Transverse colon (tissue), 4 donors: ENCODE measurements around the gene NHLH2. TPM values are rescaled to one million over a fixed set of nuclear protein-coding genes. Genes with fewer than 3 reads are reported as not detected.

Experiments used
- DNase-seq: peaks from one replicate; pipeline ENCODE4 v3.0.0-alpha.2; 2019
- H3K27ac ChIP-seq, 4 donors: fragments of 200-600 bp; sonication (generic); 2 replicates each; pipeline ENCODE4 v1.5.1; 2016 to 2018; ENCODE audit warnings: inconsistent platforms in 4 of 4
- H3K27me3 ChIP-seq: fragments of 200-600 bp; sonication (generic); 2 replicates; pipeline ENCODE4 v1.5.1; 2017; ENCODE audit warnings: inconsistent platforms
- H3K36me3 ChIP-seq, 4 donors: fragments of 200-600 bp; sonication (generic); 2 replicates each; pipeline ENCODE4 v1.5.1; 2017 to 2019; ENCODE audit warnings: inconsistent platforms in 4 of 4
- H3K4me1 ChIP-seq, 4 donors: fragments of 200-600 bp; sonication (generic); 2 replicates each; pipeline ENCODE4 v1.5.1; 2017 to 2020; ENCODE audit warnings: inconsistent platforms in 4 of 4
- H3K4me3 ChIP-seq, 4 donors: fragments of 200-600 bp; sonication (generic); 1 replicate in 1 of 4; 2 replicates in 3 of 4; pipeline versions ENCODE4 v1.5.1 to v1.6.1; 2017 to 2019; ENCODE audit warnings: inconsistent platforms in 4 of 4
- H3K9me3 ChIP-seq, 2 donors: fragments of 200-600 bp; sonication (generic); 2 replicates each; pipeline ENCODE4 v1.5.1; 2017 to 2019; ENCODE audit warnings: inconsistent platforms in 2 of 2
- EP300 ChIP-seq: sonication (generic); formaldehyde crosslinking; IDR thresholded peaks from one replicate; pipeline ENCODE4 v1.6.1; 2017; ENCODE audit warnings: antibody characterized with exemption, low read depth
- POLR2A ChIP-seq: fragments of 450-650 bp; IDR thresholded peaks from one replicate; pipeline ENCODE4 v1.6.1; 2016; ENCODE audit warnings: antibody characterized with exemption, mild to moderate bottlenecking, moderate library complexity
- POLR2AphosphoS5 ChIP-seq, 3 donors: sonication (generic); formaldehyde crosslinking; IDR thresholded peaks; one replicate each; pipeline ENCODE4 v1.6.1; 2016; ENCODE audit warnings: antibody characterized with exemption in 3 of 3
- WGBS, 2 donors: methylation state at CpG; one replicate each; pipeline ENCODE4 v1.1.5; 2018; ENCODE audit warnings: low coverage in 1 of 2; 5-methylcytosine and 5-hydroxymethylcytosine counted together
- in situ Hi-C, 4 donors: fragments of 200-750 bp; cut with MboI; loops; one replicate each; pipeline versions ENCODE4 v1.15.0 to v1.15.1; 2017; ENCODE audit warnings: low sequenced_read_pairs in 3 of 4, low pct_ligation_motif_present in 1 of 4, low pct_unique_long_range_greater_than_20kb in 1 of 4
- intact Hi-C: fragments of 100-400 bp; cut with DNase I; formaldehyde crosslinking; loops from one replicate; pipeline ENCODE4 v1.15.1; 2023; ENCODE audit warnings: low total_unique reads
- total RNA-seq, 4 donors: library from RNA; depleted of rRNA; stranded (reverse); fragments of >200 nt; gene quantifications; one replicate each; pipeline ENCODE4 v1.1.0, GENCODE V29; 2016
- TF ChIP-seq, protein P1 (sequence below), 5 experiments: fragments of 200-600 bp in 3 of 5; fragments of 450-650 bp in 2 of 5; sonication (generic) in 3 of 5; IDR thresholded peaks; 1 replicate in 2 of 5; 2 replicates in 3 of 5; pipeline ENCODE4 v1.5.1; 2016 to 2017; ENCODE audit warnings: antibody characterized with exemption in 5 of 5, inconsistent platforms in 3 of 5, mild to moderate bottlenecking in 2 of 5, moderate library complexity in 1 of 5

The NHLH2 gene
- total RNA-seq, 4 donors from 2014 or later = not detected

DNA sequence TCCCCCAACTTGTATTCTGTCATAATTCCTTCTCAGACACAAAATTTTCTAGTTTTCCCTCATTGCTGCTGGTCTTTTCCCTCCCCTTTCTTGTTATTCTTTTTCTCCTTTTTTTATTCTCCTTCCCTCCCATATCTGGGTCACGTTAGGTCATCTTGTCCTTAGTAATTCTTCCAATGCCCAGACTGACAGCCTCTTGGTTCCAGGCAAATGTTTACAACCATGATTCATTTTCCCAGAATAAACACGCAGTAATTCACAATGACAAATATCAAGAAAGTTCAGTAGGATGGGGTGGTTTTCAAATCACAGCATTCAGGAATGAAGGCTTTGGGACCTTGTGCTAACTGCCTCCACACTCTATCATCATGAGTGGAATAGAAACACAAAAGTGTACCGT is 25.2 kb downstream of the NHLH2 start:
- TF ChIP-seq POLR2A (no peak), EP300 (no peak), POLR2AphosphoS5 (IDR thresholded peaks at IDR 0.05) (no peak)
- TF ChIP-seq, protein P1, sequence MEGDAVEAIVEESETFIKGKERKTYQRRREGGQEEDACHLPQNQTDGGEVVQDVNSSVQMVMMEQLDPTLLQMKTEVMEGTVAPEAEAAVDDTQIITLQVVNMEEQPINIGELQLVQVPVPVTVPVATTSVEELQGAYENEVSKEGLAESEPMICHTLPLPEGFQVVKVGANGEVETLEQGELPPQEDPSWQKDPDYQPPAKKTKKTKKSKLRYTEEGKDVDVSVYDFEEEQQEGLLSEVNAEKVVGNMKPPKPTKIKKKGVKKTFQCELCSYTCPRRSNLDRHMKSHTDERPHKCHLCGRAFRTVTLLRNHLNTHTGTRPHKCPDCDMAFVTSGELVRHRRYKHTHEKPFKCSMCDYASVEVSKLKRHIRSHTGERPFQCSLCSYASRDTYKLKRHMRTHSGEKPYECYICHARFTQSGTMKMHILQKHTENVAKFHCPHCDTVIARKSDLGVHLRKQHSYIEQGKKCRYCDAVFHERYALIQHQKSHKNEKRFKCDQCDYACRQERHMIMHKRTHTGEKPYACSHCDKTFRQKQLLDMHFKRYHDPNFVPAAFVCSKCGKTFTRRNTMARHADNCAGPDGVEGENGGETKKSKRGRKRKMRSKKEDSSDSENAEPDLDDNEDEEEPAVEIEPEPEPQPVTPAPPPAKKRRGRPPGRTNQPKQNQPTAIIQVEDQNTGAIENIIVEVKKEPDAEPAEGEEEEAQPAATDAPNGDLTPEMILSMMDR (IDR thresholded peaks at IDR 0.05) = no peak
- H3K4me1 ChIP-seq = peaks cover 0 to 10% (median 3%) of the 10 kb centered on the region in 4 donors
- no peak overlapping the region for H3K27ac ChIP-seq
- intact Hi-C loops = no loop called here
- WGBS, 2 donors = 59 to 60% methylated on average over 2 to 3 of the region's 3 CpGs
- in situ Hi-C loops = no loop called here
- no peak for DNase-seq
- no peaks in the 10 kb centered on the region for H3K27me3 ChIP-seq
- H3K36me3 ChIP-seq = no peaks in the 10 kb centered on the region
- H3K9me3 ChIP-seq = no peaks in the 10 kb centered on the region
- H3K4me3 ChIP-seq = no peak overlapping the region

DNA sequence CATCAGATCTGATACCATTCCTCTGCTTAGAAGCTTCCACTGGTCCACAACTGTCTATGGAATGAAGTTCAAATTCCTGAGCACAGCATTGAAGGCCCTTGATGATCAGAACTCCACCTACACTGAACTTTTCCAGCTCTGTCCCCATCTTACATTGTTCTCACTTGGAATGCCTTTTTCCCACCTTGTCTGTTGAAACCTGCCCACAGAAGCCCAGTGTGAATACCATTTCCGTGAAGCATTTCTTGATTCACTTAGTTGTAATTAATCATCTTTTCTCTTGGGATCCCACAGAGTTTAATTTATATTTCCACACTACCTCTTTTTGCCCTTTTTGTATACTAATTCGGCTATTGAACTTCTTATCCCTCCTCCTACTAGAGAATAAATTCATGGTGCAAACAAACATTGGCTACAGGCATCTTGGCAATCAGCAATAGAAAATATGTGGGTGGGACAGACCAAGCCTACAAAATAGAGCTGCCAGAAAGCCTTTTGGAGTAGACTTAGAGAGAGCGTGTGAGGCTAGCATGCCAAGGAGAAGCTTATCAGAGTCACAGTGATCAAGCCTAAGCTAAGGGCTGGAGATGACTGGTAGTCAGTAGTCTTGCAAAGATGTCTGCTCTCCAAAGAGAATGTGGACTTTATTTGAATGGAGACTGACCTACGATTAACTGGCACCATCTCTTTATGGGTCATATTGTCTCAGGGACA is 26.1 kb downstream of the NHLH2 start:
- DNase-seq = no peak
- Histone ChIP-seq H3K4me1 (peaks cover 0 to 14% (median 6%) of the 10 kb centered on the region in 4 donors), H3K9me3 (no peaks in the 10 kb centered on the region), H3K27me3 (no peaks in the 10 kb centered on the region), H3K27ac (no peak overlapping the region), H3K4me3 (no peak overlapping the region), H3K36me3 (no peaks in the 10 kb centered on the region)
- TF ChIP-seq, protein P1 (IDR thresholded peaks at IDR 0.05) = no peak
- TF ChIP-seq POLR2A (no peak), EP300 (no peak), POLR2AphosphoS5 (IDR thresholded peaks at IDR 0.05) (no peak)
- WGBS, 2 donors = 70 to 73% methylated on average over 4 of the region's 4 CpGs
- intact Hi-C loops (no loop called here), in situ Hi-C loops (no loop called here)

DNA sequence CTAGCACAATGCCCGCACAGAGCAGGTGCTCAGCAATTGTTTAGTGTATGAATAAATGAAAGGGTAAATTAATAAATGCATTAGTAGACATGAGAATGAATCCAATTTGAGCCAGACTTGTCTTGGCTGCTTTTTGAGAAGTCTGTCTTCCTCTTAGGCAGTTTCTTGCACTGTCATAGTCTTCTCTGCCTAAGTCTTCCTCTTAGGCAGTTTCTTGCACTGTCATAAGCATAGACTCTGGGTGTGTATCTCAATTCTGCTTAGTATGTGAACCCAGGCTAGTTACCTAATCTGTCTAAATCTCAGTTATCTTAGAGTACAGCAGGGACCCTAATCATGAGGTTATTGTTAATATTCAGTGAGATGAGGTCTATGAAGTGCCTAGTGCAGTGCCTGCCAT is 27.2 kb downstream of the NHLH2 start:
- WGBS, 2 donors = 90 to 91% methylated on average over 1 of the region's 1 CpG
- no peak overlapping the region for H3K27ac ChIP-seq
- no peaks in the 10 kb centered on the region for H3K9me3 ChIP-seq
- no peaks in the 10 kb centered on the region for H3K27me3 ChIP-seq
- in situ Hi-C loops (no loop called here), intact Hi-C loops (no loop called here)
- no peaks in the 10 kb centered on the region for H3K36me3 ChIP-seq
- TF ChIP-seq, protein P1 (IDR thresholded peaks at IDR 0.05) = no peak
- no peak for TF ChIP-seq EP300
- no peak for TF ChIP-seq POLR2AphosphoS5 (IDR thresholded peaks at IDR 0.05)
- TF ChIP-seq POLR2A = no peak
- H3K4me1 ChIP-seq = peaks cover 0 to 17% (median 7%) of the 10 kb centered on the region in 4 donors
- DNase-seq = no peak
- H3K4me3 ChIP-seq = no peak overlapping the region

DNA sequence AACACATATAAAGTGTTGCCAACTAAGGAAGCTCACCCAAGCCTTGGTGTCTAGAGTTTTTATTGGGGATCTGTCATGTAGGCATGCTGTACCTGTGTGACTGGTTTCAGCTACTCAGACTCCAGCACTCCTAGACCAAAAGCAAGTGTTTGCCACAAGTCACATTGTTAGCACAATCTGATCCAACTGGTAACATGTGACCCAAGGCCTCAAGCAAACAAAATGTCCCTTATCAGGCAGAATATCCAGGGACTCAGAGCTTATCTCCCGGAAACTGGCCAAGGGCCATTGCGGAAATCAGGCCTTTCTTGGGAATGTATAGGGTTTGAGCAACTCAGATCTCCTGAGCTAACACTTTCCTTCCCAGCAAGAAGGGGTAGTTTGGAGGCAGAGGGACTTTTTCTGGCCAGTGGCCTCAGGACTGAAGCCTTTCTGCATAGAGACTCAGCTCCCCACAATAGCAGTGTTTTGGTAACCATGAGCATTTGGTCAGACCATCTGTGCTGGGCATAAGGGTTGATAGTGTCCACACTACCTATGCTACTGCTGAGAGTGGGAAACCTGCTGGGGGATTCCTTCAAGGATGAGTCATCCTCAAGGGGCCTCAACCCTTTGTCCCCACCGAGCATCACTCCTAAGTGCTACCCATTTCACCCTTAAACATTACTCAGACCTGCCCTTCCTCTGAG is 29.6 kb downstream of the NHLH2 start:
- H3K27me3 ChIP-seq = no peaks in the 10 kb centered on the region
- H3K27ac ChIP-seq = peak overlapping the region in 3 of 4 donors; percentile 22 to 57 (median 34)
- in situ Hi-C loops (no loop called here), intact Hi-C loops (no loop called here)
- H3K36me3 ChIP-seq = no peaks in the 10 kb centered on the region
- H3K9me3 ChIP-seq = no peaks in the 10 kb centered on the region
- H3K4me1 ChIP-seq = peaks cover 0 to 17% (median 8%) of the 10 kb centered on the region in 4 donors
- H3K4me3 ChIP-seq = no peak overlapping the region
- DNase-seq = peak; percentile 67
- 54% methylated on average over 3 of the region's 3 CpGs; no CpG with 5 or more reads in 1 of the 2 donors for WGBS, 2 donors
- peak in 1 of 3 donors; percentile 8 for TF ChIP-seq POLR2AphosphoS5 (IDR thresholded peaks at IDR 0.05)
- TF ChIP-seq, protein P1 (IDR thresholded peaks at IDR 0.05) = no peak
